H1 (cell line): ENCODE data around the gene PDE4D. TPM values are rescaled to one million over a fixed set of nuclear protein-coding genes. Genes with fewer than 3 reads are reported as not detected.
A peak's percentile ranks its signal among the peaks of the same experiment; 100 is the strongest.

Experiments
- CTCF ChIA-PET: fragments of 300-600 bp; sonication (Branson Sonifier 250); formaldehyde crosslinking; loops from one replicate; lab custom pipeline; 2021; ENCODE audit not compliant: partially characterized antibody; lab: Charles Lee
- POLR2A ChIA-PET: fragments of 300-600 bp; sonication (Branson Sonifier 250); formaldehyde crosslinking; loops from one replicate; lab custom pipeline; 2021; ENCODE audit warnings: inconsistent platforms; ENCODE audit not compliant: partially characterized antibody; lab: Charles Lee
- DNase-seq, 2 experiments: peaks; one replicate each; pipeline versions ENCODE4 v3.0.0 to v3.0.0-alpha.2; 2010 to 2022; ENCODE audit warnings: low spot score in 2 of 2, low read depth in 1 of 2, mixed read lengths in 1 of 2
- FAIRE-seq: peaks from 2 replicates; lab custom pipeline; 2011; peaks lifted over from hg19 to GRCh38; lab: Jason Lieb, UNC
- H2AFZ ChIP-seq: 2 replicates; pipeline ENCODE4 v1.8.1; 2012; ENCODE audit warnings: low read length, inconsistent platforms
- H2AK5ac ChIP-seq: 2 replicates; pipeline ENCODE4 v1.6.1; 2013; ENCODE audit warnings: low read depth, low read length
- H2BK120ac ChIP-seq: replicated peaks from 2 replicates; pipeline ENCODE3; 2013; ENCODE audit warnings: low read depth, low read length, inconsistent platforms
- H2BK12ac ChIP-seq: 2 replicates; pipeline ENCODE4 v1.6.1; 2013; ENCODE audit warnings: low read depth, low read length
- H2BK15ac ChIP-seq: 2 replicates; pipeline ENCODE4 v1.6.1; 2013; ENCODE audit warnings: low read length
- H2BK20ac ChIP-seq: 2 replicates; pipeline ENCODE4 v1.6.1; 2013; ENCODE audit warnings: low read length
- H2BK5ac ChIP-seq: 2 replicates; pipeline ENCODE4 v1.6.1; 2013; ENCODE audit warnings: low read depth, low read length
- H3K14ac ChIP-seq: 2 replicates; pipeline ENCODE4 v1.6.1; 2013; ENCODE audit warnings: inconsistent platforms; ENCODE audit not compliant: insufficient read length
- H3K18ac ChIP-seq: 2 replicates; pipeline ENCODE4 v1.6.1; 2013; ENCODE audit warnings: low read length; ENCODE audit errors: extremely low read depth
- H3K23ac ChIP-seq: 2 replicates; pipeline ENCODE4 v1.6.1; 2013; ENCODE audit warnings: inconsistent platforms; ENCODE audit not compliant: insufficient read length
- H3K23me2 ChIP-seq: 2 replicates; pipeline ENCODE4 v1.6.1; 2013; ENCODE audit warnings: low read depth, low read length
- H3K27ac ChIP-seq: 2 replicates; pipeline ENCODE4 v1.6.1; 2011; ENCODE audit warnings: low read depth, low read length, inconsistent platforms
- H3K27me3 ChIP-seq, 4 experiments: replicated peaks in 1 of 4; 1 replicate in 1 of 4; 2 replicates in 3 of 4; pipeline versions ENCODE4 v1.6.1 to v1.8.1; 2011 to 2013; ENCODE audit warnings: low read length in 3 of 4, mild to moderate bottlenecking in 3 of 4, inconsistent platforms in 2 of 4, mixed read lengths in 2 of 4, moderate library complexity in 1 of 4; ENCODE audit not compliant: control insufficient read depth in 3 of 4, insufficient read depth in 3 of 4; ENCODE audit errors: extremely low read depth in 1 of 4
- H3K36me3 ChIP-seq, 4 experiments: 2 replicates each; pipeline versions ENCODE4 v1.6.1 to v1.8.1; 2011 to 2013; ENCODE audit warnings: mild to moderate bottlenecking in 4 of 4, low read length in 3 of 4, moderate library complexity in 2 of 4, control low read depth in 1 of 4, inconsistent platforms in 1 of 4; ENCODE audit not compliant: insufficient read depth in 4 of 4, control insufficient read depth in 2 of 4
- H3K4ac ChIP-seq: replicated peaks from 2 replicates; pipeline ENCODE3; 2013; ENCODE audit warnings: low read length, low read depth, mixed read lengths, inconsistent platforms; ENCODE audit not compliant: insufficient read length
- H3K4me1 ChIP-seq, 4 experiments: replicated peaks in 1 of 4; 1 replicate in 1 of 4; 2 replicates in 3 of 4; pipeline versions ENCODE4 v1.6.1 to v1.8.1; 2011 to 2013; ENCODE audit warnings: low read length in 3 of 4, inconsistent platforms in 2 of 4, mixed read lengths in 1 of 4; ENCODE audit not compliant: insufficient read depth in 4 of 4, control insufficient read depth in 3 of 4
- H3K4me2 ChIP-seq, 2 experiments: 2 replicates each; pipeline versions ENCODE4 v1.6.1 to v1.8.1; 2011 to 2013; ENCODE audit warnings: low read depth in 2 of 2, low read length in 2 of 2, control low read depth in 1 of 2, inconsistent platforms in 1 of 2, mild to moderate bottlenecking in 1 of 2; ENCODE audit not compliant: insufficient read depth in 1 of 2
- H3K4me3 ChIP-seq, 4 experiments: fragments of 200-600, 300-600 bp in 1 of 4; sonication (generic), shearing (Covaris generic), sonication (Bioruptor Twin) in 1 of 4; 2 replicates each; pipeline versions ENCODE4 v1.5.1 to v1.8.1; 2011 to 2016; ENCODE audit warnings: low read length in 4 of 4, low read depth in 3 of 4, control low read depth in 2 of 4, inconsistent platforms in 2 of 4, mild to moderate bottlenecking in 2 of 4, mixed read lengths in 1 of 4, moderate library complexity in 1 of 4; ENCODE audit not compliant: insufficient read depth in 2 of 4; ENCODE audit errors: extremely low read depth in 1 of 4
- H3K56ac ChIP-seq: replicated peaks from 2 replicates; pipeline ENCODE3; 2013; ENCODE audit warnings: low read depth, mild to moderate bottlenecking, mixed read lengths, low read length, inconsistent platforms; ENCODE audit not compliant: insufficient read length
- H3K79me1 ChIP-seq: 2 replicates; pipeline ENCODE4 v1.6.1; 2013; ENCODE audit warnings: low read depth, low read length, control low read depth
- H3K79me2 ChIP-seq, 2 experiments: 2 replicates each; pipeline versions ENCODE4 v1.6.1 to v1.8.1; 2012 to 2013; ENCODE audit warnings: low read length in 2 of 2, mild to moderate bottlenecking in 2 of 2, inconsistent platforms in 1 of 2; ENCODE audit not compliant: insufficient read depth in 2 of 2, control insufficient read depth in 1 of 2
- H3K9ac ChIP-seq, 4 experiments: replicated peaks in 1 of 4; 1 replicate in 1 of 4; 2 replicates in 3 of 4; pipeline versions ENCODE4 v1.6.1 to v1.8.1; 2011 to 2013; ENCODE audit warnings: low read depth in 3 of 4, low read length in 3 of 4, control low read depth in 2 of 4, mild to moderate bottlenecking in 2 of 4, moderate library complexity in 2 of 4, inconsistent platforms in 1 of 4; ENCODE audit errors: extremely low read depth in 1 of 4
- H3K9me3 ChIP-seq, 2 experiments: 2 replicates each; pipeline versions ENCODE4 v1.6.1 to v1.8.1; 2012 to 2013; ENCODE audit warnings: mild to moderate bottlenecking in 2 of 2, moderate library complexity in 2 of 2, control low read depth in 1 of 2, inconsistent platforms in 1 of 2, low read depth in 1 of 2, low read length in 1 of 2, mixed read lengths in 1 of 2; ENCODE audit not compliant: insufficient read depth in 2 of 2
- H4K20me1 ChIP-seq, 2 experiments: replicated peaks in 1 of 2; 2 replicates each; pipeline versions ENCODE3 to v1.8.1; 2011 to 2013; ENCODE audit warnings: inconsistent platforms in 2 of 2, low read length in 2 of 2, mild to moderate bottlenecking in 1 of 2; ENCODE audit not compliant: insufficient read depth in 2 of 2, control insufficient read depth in 1 of 2
- H4K5ac ChIP-seq: 2 replicates; pipeline ENCODE4 v1.6.1; 2013; ENCODE audit warnings: low read length, low read depth, mixed read lengths, inconsistent platforms; ENCODE audit not compliant: insufficient read length
- H4K8ac ChIP-seq: 2 replicates; pipeline ENCODE4 v1.8.0; 2013; ENCODE audit warnings: mild to moderate bottlenecking, moderate library complexity, low read length, inconsistent platforms; ENCODE audit not compliant: insufficient read depth; ENCODE audit errors: extremely low read depth
- H4K91ac ChIP-seq: replicated peaks from 2 replicates; pipeline ENCODE3; 2013; ENCODE audit warnings: low read length, mixed read lengths, inconsistent platforms; ENCODE audit not compliant: insufficient read length
- CBX5 ChIP-seq: fragments of 300-800, 300-1000 bp; sonication (generic); IDR thresholded peaks from 2 replicates; pipeline ENCODE4 v1.7.1; 2016; ENCODE audit warnings: antibody characterized with exemption, low read length, low read depth
- CREB1 ChIP-seq: IDR thresholded peaks from 2 replicates; pipeline ENCODE4 v1.6.1; 2012; ENCODE audit warnings: inconsistent platforms
- CTCF ChIP-seq, 3 experiments: IDR thresholded peaks; 1 replicate in 2 of 3; 2 replicates in 1 of 3; pipeline versions ENCODE4 v1.5.1 to v1.6.1; 2011; ENCODE audit warnings: low read length in 3 of 3, mild to moderate bottlenecking in 3 of 3, inconsistent platforms in 2 of 3, low read depth in 1 of 3, moderate library complexity in 1 of 3; ENCODE audit not compliant: insufficient read depth in 1 of 3; ENCODE audit errors: control extremely low read depth in 1 of 3
- EZH2 ChIP-seq: fragments of 200-600 bp; sonication (generic); IDR thresholded peaks from 2 replicates; pipeline ENCODE4 v1.7.1; 2012; ENCODE audit warnings: low read depth, mild to moderate bottlenecking, moderate library complexity, low read length, inconsistent platforms; ENCODE audit not compliant: severe bottlenecking
- FOSL1 ChIP-seq: IDR thresholded peaks from 2 replicates; pipeline ENCODE4 v1.6.1; 2011; ENCODE audit warnings: mild to moderate bottlenecking, low read depth, low read length, moderate library complexity; ENCODE audit not compliant: insufficient read depth
- JUND ChIP-seq: IDR thresholded peaks from 2 replicates; pipeline ENCODE4 v1.6.1; 2011; ENCODE audit warnings: mild to moderate bottlenecking, improper control_type of control experiment, low read length
- MAX ChIP-seq: IDR thresholded peaks from 2 replicates; pipeline ENCODE4 v1.6.1; 2012; ENCODE audit warnings: inconsistent platforms
- SIRT6 ChIP-seq: IDR thresholded peaks from one replicate; pipeline ENCODE4 v1.7.1; 2012; ENCODE audit warnings: low read length, inconsistent platforms
- SP1 ChIP-seq: IDR thresholded peaks from 2 replicates; pipeline ENCODE4 v1.6.1; 2011; ENCODE audit warnings: low read depth, low read length
- SRF ChIP-seq: IDR thresholded peaks from 2 replicates; pipeline ENCODE4 v1.6.1; 2011; ENCODE audit warnings: mild to moderate bottlenecking, low read depth, low read length, moderate library complexity
- WGBS, 2 experiments: shearing (Covaris generic) in 1 of 2; methylation state at CpG; one replicate each; pipeline versions ENCODE4 v1.1.6 to v1.1.7; 2013 to 2015; ENCODE audit warnings: low lambda C conversion rate in 2 of 2, mixed read lengths in 2 of 2, inconsistent platforms in 1 of 2, low coverage in 1 of 2, missing lambda C conversion rate in 1 of 2; ENCODE audit not compliant: insufficient replicate concordance in 2 of 2, insufficient coverage in 1 of 2, insufficient read length in 1 of 2; ENCODE audit errors: extremely low coverage in 1 of 2, missing lambda C conversion rate in 1 of 2; 5-methylcytosine and 5-hydroxymethylcytosine counted together
- polyA plus RNA-seq, 7 experiments: library from polyadenylated mRNA; depleted of rRNA in 3 of 7; stranded (reverse) in 5 of 7; unstranded in 2 of 7; fragments of >200 nt in 5 of 7; fragments of 200-250 nt in 2 of 7; gene quantifications; 1 replicate in 5 of 7; 2 replicates in 1 of 7; 4 replicates in 1 of 7; pipeline versions ENCODE4 v1.2.1 to v1.2.3, GENCODE V29; 2011 to 2013; ENCODE audit warnings: missing spikeins in 2 of 7, mixed read lengths in 2 of 7
- total RNA-seq: library from RNA; stranded (reverse); fragmentation: NEBNext Ultra II Directional; extraction: Animal tissue kit (Norgen Biotek cat#: 25700); gene quantifications from 2 replicates; pipeline ENCODE4 v1.2.1, GENCODE V29; 2021

The PDE4D gene
- total and polyA plus RNA-seq, 2 of the 8 experiments (the other 6 are each of a cell fraction or from before 2014, with no cell fraction given), result 2.3 to 3.7 TPM

- POLR2A ChIA-PET, result no interaction called here
- Histone ChIP-seq H3K36me3 (no peaks in the 10 kb centered on the region), H3K9ac (no peak overlapping the region), H2BK120ac (no peak overlapping the region), H2BK20ac (no peak overlapping the region), H3K14ac (no peak overlapping the region), H3K9me3 (no peaks in the 10 kb centered on the region), H4K8ac (no peak overlapping the region), H3K79me1 (no peaks in the 10 kb centered on the region), H3K23ac (no peak overlapping the region), H4K20me1 (no peaks in the 10 kb centered on the region), H3K4me2 (peak overlapping the region; percentile 11 to 70; a peak in 2 of 4 replicates), H2BK15ac (no peak overlapping the region), H2BK12ac (no peak overlapping the region), H2AFZ (0 out of 2 replicates have a peak overlapping the region, but pooled peaks have one; percentile 34), H2BK5ac (no peak overlapping the region), H3K18ac (no peak overlapping the region), H3K4me3 (no peak overlapping the region), H2AK5ac (no peak overlapping the region), H3K27me3 (no peaks in the 10 kb centered on the region), H3K4me1 (peaks cover 3 to 11% (median 7%) of the 10 kb centered on the region in 4 experiments; a peak in 5 of 7 replicates), H3K4ac (no peak overlapping the region), H4K5ac (no peak overlapping the region), H3K56ac (no peak overlapping the region), H3K23me2 (no peaks in the 10 kb centered on the region), H3K79me2 (no peaks in the 10 kb centered on the region), H3K27ac (no peak overlapping the region), H4K91ac (no peak overlapping the region)
- CTCF ChIA-PET, result interaction anchor here (0.5 to 2.8 kb wide), 5 partner anchors 9 to 241 kb away, joined by 3 to 6 read pairs (median 5); no protein-coding TSS in a partner anchor
- WGBS, 2 experiments, result 81% methylated on average over 4 of the region's 4 CpGs; no CpG with 5 or more reads in 1 of the 2 experiments
- FAIRE-seq (no peak), DNase-seq (no peak)
- TF ChIP-seq FOSL1 (no peak), SIRT6 (no peak), JUND (no peak), EZH2 (no peak), CTCF (IDR thresholded peaks at IDR 0.05; ENCODE audit: control extremely low read depth in 1 of 3, insufficient read depth in 1 of 3, low read depth in 1 of 3, low read length in 3 of 3) (no peak), MAX (no peak), CREB1 (no peak), CBX5 (no peak), SP1 (no peak), SRF (no peak)
Observed at GRCh38 chr5:59317774-59318205, 575.7 kb downstream of the PDE4D start.
